T-helper 1 cell treated with Interleukin-12 subunit alpha and Interleukin-12 subunit beta and Interleukin-4 antibody, amounts not matched to agents 30 μg/mL and 1 μg/mL, for 36 hours (primary cell): ENCODE measurements around the gene SEPHS2.
A peak's percentile ranks its signal among the peaks of the same experiment; 100 is the strongest.

Experiments
- H3K27ac Mint-ChIP-seq: one replicate; pipeline ENCODE4 v1.8.0; 2021; ENCODE audit warnings: mild to moderate bottlenecking, mixed read lengths
- H3K27me3 Mint-ChIP-seq: one replicate; pipeline ENCODE4 v1.8.0; 2021; ENCODE audit warnings: low read depth, mixed read lengths
- H3K36me3 Mint-ChIP-seq: one replicate; pipeline ENCODE4 v1.8.0; 2021; ENCODE audit warnings: low read depth, mixed read lengths
- H3K4me1 Mint-ChIP-seq: one replicate; pipeline ENCODE4 v1.8.0; 2021; ENCODE audit warnings: low read depth, mixed read lengths
- H3K4me3 Mint-ChIP-seq: one replicate; pipeline ENCODE4 v1.8.0; 2021; ENCODE audit warnings: mild to moderate bottlenecking, moderate library complexity, mixed read lengths
- H3K9me3 Mint-ChIP-seq: one replicate; pipeline ENCODE4 v1.8.0; 2021; ENCODE audit warnings: mixed read lengths

SEPHS2 gene

DNA sequence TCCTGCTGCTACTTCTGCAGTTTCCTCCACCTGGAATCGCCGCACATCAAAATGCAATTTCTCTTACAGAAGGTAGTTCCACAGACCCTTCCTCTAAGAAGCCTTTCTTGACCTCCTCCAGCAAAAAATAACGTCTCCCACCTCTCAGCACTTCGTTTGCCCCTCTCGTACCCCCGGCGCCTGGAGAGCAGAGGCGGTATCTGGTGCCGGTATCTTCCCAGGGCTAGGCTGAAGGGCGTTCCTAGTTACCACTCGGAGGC is 16.3 kb downstream of the SEPHS2 start:
- Mint-ChIP-seq H3K9me3 (no peaks in the 10 kb centered on the region), H3K4me3 (no peak overlapping the region), H3K36me3 (peaks cover 14% of the 10 kb centered on the region), H3K4me1 (peaks cover 26% of the 10 kb centered on the region), H3K27ac (no peak overlapping the region), H3K27me3 (no peaks in the 10 kb centered on the region)

DNA sequence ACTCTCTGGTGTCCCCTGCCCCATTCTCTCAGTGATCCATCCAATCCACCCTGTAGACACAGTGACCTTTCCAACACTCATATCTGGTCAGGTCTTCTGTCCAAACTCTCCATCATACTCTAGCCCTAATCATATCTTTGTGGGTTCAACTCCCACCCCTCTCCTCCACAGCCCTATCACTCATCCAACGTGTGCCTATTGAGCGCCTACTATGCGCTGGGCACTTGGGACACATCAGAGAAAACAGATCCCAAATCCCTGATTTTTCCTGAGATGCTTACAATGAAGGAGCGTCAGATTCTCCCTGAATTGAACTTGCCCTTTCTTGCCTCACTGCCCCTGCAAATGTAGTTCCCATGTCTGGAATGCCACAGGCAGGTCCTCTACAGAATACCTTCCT is 17.6 kb downstream of the SEPHS2 start:
- Mint-ChIP-seq H3K27me3 (no peaks in the 10 kb centered on the region), H3K4me3 (no peak overlapping the region), H3K4me1 (peaks cover 18% of the 10 kb centered on the region), H3K27ac (no peak overlapping the region), H3K36me3 (peaks cover 18% of the 10 kb centered on the region), H3K9me3 (no peaks in the 10 kb centered on the region)

DNA sequence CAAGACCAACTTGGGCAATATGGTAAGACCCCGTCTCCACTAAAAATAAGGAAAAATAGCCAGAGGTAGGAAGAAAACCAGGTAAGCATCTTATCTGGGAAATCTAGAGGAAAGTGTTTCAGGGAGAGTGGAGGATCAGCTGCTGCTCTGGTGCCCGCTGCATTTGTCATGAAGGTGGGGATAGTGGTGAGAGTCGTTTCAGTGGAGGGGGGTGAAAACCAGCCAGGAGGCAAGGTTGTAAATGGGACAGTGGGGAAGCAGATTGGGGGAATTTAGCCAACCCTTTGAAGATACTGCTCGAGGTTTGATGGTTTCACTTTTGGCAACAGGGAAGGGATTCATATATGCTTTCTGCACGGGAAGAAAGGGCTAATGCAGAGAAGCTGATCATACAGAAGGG is 24.7 kb downstream of the SEPHS2 start:
- H3K27ac Mint-ChIP-seq = no peak overlapping the region
- H3K4me1 Mint-ChIP-seq = peaks cover 25% of the 10 kb centered on the region
- H3K36me3 Mint-ChIP-seq = peaks cover 31% of the 10 kb centered on the region
- H3K9me3 Mint-ChIP-seq = no peaks in the 10 kb centered on the region
- H3K27me3 Mint-ChIP-seq = no peaks in the 10 kb centered on the region
- H3K4me3 Mint-ChIP-seq = no peak overlapping the region

DNA sequence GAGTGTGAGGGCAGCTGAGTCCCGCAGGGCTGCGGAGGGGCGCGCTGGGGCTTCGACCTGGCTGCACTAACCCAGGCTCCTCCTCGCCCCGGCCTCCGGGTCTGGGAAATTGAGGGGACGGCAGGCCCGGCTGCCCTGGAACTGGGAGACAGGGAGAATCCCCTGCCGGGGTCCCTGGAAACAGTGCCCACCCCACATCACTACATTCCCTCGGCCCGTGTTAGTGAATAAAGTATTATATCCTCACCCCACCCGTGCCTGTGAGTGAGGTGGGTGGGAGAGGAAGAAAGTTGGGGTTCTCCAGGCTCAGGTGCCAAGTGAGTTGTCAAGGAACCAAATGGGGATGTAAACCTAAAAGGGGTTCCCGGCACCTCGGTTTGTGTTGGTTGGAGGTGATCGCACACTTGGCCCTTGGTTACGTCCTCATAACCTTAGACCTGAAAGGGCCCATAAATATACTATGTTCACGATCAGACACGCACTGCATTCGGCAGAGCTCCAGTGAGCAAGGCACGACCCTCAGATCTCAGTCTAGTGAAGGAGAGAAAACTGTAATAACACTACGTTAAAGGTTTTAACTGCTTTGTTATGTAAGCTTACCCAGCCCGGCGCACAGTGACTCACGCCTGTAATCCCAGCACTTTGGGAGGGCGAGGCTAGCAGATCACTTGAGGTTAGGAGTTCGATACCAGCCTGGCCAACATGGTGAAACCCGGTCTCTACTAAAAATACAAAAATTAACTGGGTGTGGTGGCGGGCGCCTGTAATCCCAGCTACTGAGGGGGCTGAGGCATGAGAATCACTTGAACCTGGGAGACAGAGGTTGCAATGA is 27.1 kb downstream of the SEPHS2 start:
- Mint-ChIP-seq H3K27me3 (no peaks in the 10 kb centered on the region), H3K36me3 (peaks cover 27% of the 10 kb centered on the region), H3K4me1 (peaks cover 28% of the 10 kb centered on the region), H3K27ac (peak overlapping the region; percentile 59), H3K9me3 (no peaks in the 10 kb centered on the region), H3K4me3 (peak overlapping the region; percentile 5)

DNA sequence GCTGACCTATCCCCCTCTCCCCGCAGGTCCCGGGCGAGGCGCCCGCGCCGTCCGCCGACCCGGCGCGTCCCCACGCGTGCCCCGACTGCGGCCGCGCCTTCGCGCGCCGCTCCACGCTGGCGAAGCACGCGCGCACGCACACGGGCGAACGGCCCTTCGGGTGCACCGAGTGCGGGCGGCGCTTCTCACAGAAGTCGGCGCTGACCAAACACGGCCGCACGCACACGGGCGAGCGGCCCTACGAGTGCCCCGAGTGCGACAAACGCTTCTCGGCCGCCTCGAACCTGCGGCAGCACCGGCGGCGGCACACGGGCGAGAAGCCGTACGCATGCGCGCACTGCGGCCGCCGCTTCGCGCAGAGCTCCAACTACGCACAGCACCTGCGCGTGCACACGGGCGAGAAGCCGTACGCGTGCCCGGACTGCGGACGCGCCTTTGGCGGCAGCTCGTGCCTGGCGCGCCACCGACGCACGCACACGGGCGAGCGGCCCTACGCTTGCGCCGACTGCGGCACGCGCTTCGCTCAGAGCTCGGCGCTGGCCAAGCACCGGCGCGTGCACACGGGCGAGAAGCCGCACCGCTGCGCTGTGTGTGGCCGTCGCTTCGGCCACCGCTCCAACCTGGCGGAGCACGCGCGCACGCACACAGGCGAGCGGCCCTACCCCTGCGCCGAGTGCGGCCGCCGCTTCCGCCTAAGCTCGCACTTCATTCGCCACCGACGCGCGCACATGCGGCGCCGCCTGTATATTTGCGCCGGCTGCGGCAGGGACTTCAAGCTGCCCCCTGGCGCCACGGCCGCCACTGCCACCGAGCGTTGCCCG is 27.9 kb downstream of the SEPHS2 start:
- peaks cover 30% of the 10 kb centered on the region for H3K4me1 Mint-ChIP-seq
- no peak overlapping the region for H3K27ac Mint-ChIP-seq
- H3K36me3 Mint-ChIP-seq = peaks cover 29% of the 10 kb centered on the region

DNA sequence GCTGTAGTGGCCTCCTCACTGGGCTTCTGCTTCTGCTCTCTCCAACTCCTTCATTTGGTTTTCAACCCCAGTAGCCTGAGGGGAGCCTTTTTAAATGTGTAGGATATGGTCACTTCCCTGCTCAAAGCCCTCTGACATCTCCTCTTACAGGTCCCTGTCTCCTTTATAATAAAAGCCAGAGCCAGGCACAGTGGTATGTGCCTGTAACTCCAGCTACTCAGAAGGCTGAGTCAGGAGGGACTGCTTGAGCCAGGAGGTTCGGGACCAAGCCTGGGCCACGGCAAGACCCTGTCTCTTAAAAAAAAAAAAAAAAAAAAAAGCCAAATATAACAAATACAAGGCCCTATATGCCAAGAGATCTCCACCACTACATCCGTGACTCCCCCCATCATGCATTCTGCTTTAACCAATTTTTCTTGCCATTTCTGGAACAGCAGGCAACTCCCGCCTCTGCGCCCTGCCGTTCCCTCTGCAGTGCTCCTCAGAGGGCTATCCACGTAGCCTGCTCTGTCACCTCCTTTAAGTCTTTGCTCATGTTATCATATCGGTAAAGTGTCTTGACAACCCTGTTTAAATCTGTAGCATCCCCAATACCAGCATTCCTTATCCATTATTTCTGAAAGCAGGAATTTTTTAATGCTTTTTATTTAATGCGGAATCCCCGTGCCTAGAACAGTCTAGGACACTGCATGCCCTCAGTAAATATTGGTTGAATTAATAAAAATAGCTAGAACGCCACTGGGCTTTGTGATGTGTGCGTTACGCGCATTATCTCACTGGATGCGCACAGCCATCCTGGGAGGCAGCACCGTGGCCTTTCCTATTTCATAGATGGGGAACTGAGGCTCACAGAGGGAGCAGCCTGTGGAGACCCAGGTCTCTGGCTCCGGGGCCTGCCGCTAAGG is 28.8 kb downstream of the SEPHS2 start:
- Mint-ChIP-seq H3K9me3 (no peaks in the 10 kb centered on the region), H3K27me3 (no peaks in the 10 kb centered on the region), H3K36me3 (peaks cover 28% of the 10 kb centered on the region), H3K4me1 (peaks cover 33% of the 10 kb centered on the region), H3K4me3 (peak overlapping the region; percentile 2), H3K27ac (no peak overlapping the region)

More for the DNA sequence above, 27.9 kb downstream of the SEPHS2 start:
- no peaks in the 10 kb centered on the region for H3K27me3 Mint-ChIP-seq
- H3K9me3 Mint-ChIP-seq = no peaks in the 10 kb centered on the region
- peak overlapping the region; percentile 53 for H3K4me3 Mint-ChIP-seq

DNA sequence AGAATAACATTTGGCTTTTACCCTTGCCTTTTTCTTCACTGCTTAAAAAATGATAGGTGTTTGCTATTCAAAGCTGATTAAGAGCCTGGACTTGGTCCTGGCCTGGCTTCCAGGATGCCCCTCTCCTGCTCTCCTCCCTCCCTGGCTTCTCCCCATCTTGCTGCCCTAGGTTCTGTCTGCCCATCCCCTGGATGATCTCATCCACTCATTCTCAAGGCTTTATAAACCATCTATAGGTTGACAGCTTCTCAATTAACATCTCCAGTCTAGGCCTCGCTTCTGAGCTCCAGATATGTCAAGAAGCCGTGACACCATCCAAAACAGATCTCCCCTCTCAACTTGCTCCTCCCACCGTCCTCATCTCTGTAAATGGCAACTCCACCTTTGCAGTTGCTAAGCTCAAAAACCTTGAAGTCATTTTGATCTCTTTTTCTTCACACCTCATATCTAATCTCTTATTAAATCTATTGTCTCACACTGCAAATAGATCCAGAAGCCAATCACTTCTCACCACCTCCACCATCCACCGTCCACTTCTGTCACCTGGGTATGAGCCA is 29.5 kb downstream of the SEPHS2 start:
- Mint-ChIP-seq H3K4me1 (peaks cover 32% of the 10 kb centered on the region), H3K4me3 (no peak overlapping the region), H3K36me3 (peaks cover 24% of the 10 kb centered on the region), H3K9me3 (no peaks in the 10 kb centered on the region), H3K27me3 (no peaks in the 10 kb centered on the region), H3K27ac (peak overlapping the region; percentile 24)

DNA sequence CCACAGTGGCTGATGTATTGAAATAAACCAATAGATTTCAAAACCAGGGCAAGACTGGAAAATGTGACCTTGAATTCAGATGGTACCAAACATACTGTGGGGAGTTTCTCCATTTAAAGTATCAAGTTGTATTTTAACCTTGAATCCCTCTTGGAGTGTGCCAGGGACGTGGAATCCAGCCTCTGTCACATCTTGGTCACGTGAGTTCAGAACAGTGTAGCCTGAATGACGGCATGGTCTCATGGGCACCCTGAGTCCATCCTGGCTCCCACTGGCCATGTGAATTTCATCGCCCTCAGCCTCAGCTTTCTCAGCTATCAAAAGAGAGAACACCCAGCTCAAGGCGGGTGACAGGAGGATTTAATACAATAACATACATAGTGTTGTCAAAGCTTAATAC is 31.5 kb downstream of the SEPHS2 start:
- Mint-ChIP-seq H3K4me3 (no peak overlapping the region), H3K36me3 (peaks cover 14% of the 10 kb centered on the region), H3K27ac (peak overlapping the region; percentile 9)

DNA sequence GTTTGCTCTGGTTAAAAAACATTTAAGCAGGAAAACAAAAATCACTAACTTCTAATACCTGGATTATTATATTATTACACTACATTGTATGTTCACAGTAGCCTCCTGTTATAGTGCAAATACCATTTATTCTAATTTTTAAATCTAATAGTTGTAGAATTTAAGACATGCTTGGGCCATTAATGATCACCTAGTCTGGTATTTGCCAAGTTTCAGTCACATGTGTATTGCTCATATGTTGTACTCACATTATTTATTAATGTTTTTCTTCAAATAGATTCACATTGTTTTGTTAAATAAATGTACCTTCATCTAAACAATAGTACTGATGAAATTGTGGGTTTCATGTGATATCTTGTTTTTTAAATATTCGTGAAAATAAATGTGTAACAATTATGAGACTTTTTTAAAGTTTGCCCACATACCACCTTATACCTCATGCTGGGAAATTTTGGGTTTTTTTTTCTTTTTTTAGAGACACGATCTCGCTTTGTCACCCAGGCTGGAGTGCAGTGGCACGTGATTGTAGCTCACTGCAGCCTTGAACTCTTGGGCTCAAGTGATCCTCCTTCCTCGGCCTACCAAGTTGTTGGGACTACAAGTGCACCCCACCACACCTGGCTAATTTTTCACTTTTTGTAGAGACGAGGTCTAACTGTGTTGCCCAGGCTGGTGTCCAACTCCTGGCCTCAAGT is 32.4 kb downstream of the SEPHS2 start:
- Mint-ChIP-seq H3K27ac (no peak overlapping the region), H3K27me3 (no peaks in the 10 kb centered on the region), H3K9me3 (no peaks in the 10 kb centered on the region), H3K4me1 (peaks cover 38% of the 10 kb centered on the region), H3K4me3 (no peak overlapping the region), H3K36me3 (peaks cover 14% of the 10 kb centered on the region)

More for the DNA sequence above, 31.5 kb downstream of the SEPHS2 start:
- Mint-ChIP-seq H3K9me3 (no peaks in the 10 kb centered on the region), H3K4me1 (peaks cover 38% of the 10 kb centered on the region), H3K27me3 (no peaks in the 10 kb centered on the region)

DNA sequence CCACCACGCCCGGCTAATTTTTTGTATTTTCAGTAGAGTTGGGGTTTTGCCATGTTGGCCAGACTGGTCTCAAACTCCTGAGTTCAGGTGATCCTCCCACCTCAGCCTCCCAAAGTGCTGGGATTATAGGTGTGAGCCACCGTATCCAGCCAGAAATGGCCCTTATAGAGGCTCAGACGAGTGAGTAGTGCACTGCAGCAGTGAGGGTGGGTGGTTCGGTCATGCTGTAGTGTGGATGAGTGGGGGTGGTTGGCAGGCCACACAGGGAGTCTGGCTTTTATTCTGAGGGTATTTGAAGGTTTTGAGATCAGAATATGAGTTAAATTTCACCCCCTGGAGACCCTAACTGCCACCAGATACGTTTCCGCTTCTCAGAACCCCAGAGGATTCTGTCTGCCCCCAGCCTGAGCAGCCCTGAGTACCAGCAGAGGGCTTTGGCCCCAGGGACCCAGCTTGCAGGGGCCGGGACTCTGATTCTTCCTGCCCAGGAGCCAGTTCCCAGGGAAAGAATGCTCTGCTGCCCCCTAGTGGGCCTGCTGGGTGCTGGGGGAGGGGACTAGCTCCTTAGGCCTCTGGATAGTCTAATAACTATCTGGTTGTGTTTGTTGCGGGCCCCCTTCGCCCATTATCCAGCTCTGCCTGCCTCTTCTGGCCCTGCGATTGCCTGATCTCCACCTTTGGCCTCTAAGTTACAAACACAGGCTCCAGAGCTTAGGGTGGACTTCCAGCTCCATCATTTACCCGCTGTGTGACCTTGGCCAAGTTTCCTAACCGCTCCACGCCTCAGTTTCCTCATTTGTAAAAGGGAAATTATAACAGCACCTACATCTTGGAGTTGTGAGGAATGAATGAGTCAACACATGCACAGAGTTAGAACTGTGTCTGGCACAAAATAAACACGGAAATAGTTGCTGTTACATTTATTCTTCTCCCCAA is 36.3 kb downstream of the SEPHS2 start:
- Mint-ChIP-seq H3K9me3 (no peaks in the 10 kb centered on the region), H3K4me3 (no peak overlapping the region), H3K27ac (no peak overlapping the region), H3K27me3 (no peaks in the 10 kb centered on the region), H3K36me3 (peaks cover 10% of the 10 kb centered on the region), H3K4me1 (peaks cover 32% of the 10 kb centered on the region)

DNA sequence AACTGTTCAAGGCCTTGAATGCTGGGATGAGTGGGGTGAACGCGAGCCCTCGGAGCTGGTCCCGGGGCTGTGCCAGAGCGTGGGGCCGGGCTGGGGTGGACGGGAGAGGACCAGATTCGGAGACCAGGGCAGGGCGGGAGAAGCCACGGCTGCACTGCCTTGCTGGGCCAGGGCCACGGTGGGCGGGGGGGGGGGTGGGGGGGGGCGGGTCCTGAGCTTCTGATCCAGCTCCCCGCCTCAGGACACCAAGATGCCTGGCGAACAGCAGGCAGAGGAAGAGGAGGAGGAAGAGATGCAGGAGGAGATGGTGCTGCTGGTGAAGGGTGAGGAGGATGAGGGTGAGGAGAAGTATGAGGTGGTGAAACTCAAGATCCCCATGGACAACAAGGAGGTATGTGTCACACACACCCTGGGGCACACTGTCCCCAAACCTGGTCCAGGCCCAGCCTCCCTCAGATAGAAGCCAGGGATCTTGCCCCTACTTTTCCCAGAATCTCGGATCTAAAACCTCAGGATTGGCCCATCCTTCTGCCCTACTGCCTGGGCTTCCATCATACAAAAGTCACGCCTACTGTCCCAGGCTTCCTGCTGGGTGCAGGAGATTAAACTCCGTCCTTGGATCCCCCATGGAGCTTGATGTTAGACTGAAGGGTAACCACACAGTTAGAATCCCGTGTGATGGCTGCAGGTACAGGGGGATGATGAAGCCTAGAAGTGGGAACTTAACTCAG is 37.7 kb downstream of the SEPHS2 start:
- peak overlapping the region; percentile 76 for H3K4me3 Mint-ChIP-seq
- peaks cover 26% of the 10 kb centered on the region for H3K4me1 Mint-ChIP-seq
- H3K27me3 Mint-ChIP-seq = no peaks in the 10 kb centered on the region
- peak overlapping the region; percentile 77 for H3K27ac Mint-ChIP-seq
- no peaks in the 10 kb centered on the region for H3K9me3 Mint-ChIP-seq
- peaks cover 4% of the 10 kb centered on the region for H3K36me3 Mint-ChIP-seq

DNA sequence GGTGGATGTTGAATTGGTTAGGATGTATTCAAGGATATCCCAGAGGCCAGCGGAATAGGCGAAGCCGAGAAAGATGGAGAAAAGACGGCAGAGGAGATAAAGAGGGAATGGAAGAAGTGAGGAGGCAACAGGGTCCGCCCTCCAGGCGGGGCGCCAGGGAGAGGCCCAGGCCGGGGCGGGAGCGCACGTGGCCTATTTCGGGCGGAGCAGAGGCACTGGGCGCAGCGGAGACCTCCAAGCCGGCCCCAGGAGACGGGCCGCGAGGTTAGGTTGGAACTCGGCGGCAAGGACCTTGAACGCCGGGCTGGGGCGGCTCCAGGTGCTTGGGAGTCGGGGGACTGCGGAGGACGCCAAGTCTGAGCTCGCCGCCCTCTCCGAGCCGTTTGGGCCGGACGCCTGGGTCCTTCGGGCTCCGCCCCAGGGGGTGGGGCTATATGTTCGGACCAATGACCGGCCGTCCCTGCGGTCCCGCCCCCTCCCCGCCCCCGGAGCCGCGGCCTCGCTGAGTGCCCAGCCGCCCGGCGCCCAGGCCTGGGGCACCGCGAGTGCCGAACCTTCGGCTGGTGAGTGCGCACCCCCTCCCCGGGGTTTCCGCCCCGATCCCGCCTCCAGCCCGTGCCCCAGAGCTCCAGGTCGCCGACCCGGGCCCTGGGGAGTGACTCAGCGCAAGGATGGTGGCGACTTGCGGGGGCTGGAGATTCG is 38.4 kb downstream of the SEPHS2 start, which contains the start of gene ZNF771:
ZNF771 (plus strand) TSS at position 505 of the 702 bp plus-strand sequence. CDS start 448 bp downstream, outside the sequence.
- peak within 1 kb of the TSS; percentile 93 for H3K27ac Mint-ChIP-seq
- H3K27me3 Mint-ChIP-seq = no peaks in the 10 kb centered on the region
- H3K36me3 Mint-ChIP-seq = peaks cover 4% of the 10 kb centered on the region
- H3K4me1 Mint-ChIP-seq = peaks cover 26% of the 10 kb centered on the region
- peak within 1 kb of the TSS; percentile 98 for H3K4me3 Mint-ChIP-seq
- no peaks in the 10 kb centered on the region for H3K9me3 Mint-ChIP-seq
